HepG2 (cell line): Measurements from ENCODE around the gene SAP130. TPM values are rescaled to one million over a fixed set of nuclear protein-coding genes. Genes with fewer than 3 reads are reported as not detected.
A peak's percentile ranks its signal among the peaks of the same experiment; 100 is the strongest.

Source experiments
- ATAC-seq: fragments of 200-7000 bp; cut with Tn5 transposase; 3 replicates; pipeline ENCODE4 v1.9.1; 2020; ENCODE audit warnings: mild to moderate bottlenecking, moderate library complexity
- BruUV-seq: library from RNA; stranded (reverse); fragments of 400-500 nt; replicated peaks from 2 replicates; lab custom pipeline; 2021; lab: Mats Ljungman, UMichigan
- CTCF ChIA-PET: fragments of 300-600 bp; formaldehyde crosslinking; extraction: SDS; loops from one replicate; lab custom pipeline; 2021; ENCODE audit warnings: low total read pairs, inconsistent platforms, low intra/inter-chr PET ratio; lab: Yijun Ruan, JAX
- POLR2A ChIA-PET: fragments of 350-600 bp; sonication (Branson Sonifier 250); formaldehyde crosslinking; loops from one replicate; lab custom pipeline; 2020; ENCODE audit warnings: antibody characterized with exemption, inconsistent platforms; lab: Yijun Ruan, JAX
- DNase-seq: peaks from one replicate; pipeline ENCODE4 v3.0.0-alpha.2; 2015; ENCODE audit warnings: low spot score
- FAIRE-seq: peaks from 3 replicates; lab custom pipeline; 2011; peaks lifted over from hg19 to GRCh38; lab: Jason Lieb, UNC
- H2AFZ ChIP-seq: one replicate; pipeline ENCODE4 v1.6.1; 2011; ENCODE audit warnings: low read length, inconsistent platforms
- H3K27ac ChIP-seq: fragments of 300-600 bp; 3 replicates; pipeline ENCODE4 v1.8.0; 2011; ENCODE audit warnings: mixed run types, mild to moderate bottlenecking, mixed read lengths, low read length, inconsistent platforms; ENCODE audit not compliant: insufficient read depth; ENCODE audit errors: extremely low read length
- H3K27me3 ChIP-seq, 2 experiments: fragments of 200-600 bp in 1 of 2; 2 replicates in 1 of 2; 3 replicates in 1 of 2; pipeline versions ENCODE4 v1.6.0 to v1.8.0; 2011; ENCODE audit warnings: low read length in 2 of 2, mild to moderate bottlenecking in 2 of 2, moderate library complexity in 2 of 2, inconsistent platforms in 1 of 2; ENCODE audit not compliant: insufficient read depth in 2 of 2, control insufficient read depth in 1 of 2
- H3K36me3 ChIP-seq, 2 experiments: fragments of 200-600 bp in 1 of 2; replicated peaks in 1 of 2; 2 replicates in 1 of 2; 3 replicates in 1 of 2; pipeline versions ENCODE4 v1.5.1 to v1.8.0; 2011; ENCODE audit warnings: low read length in 2 of 2, inconsistent platforms in 1 of 2; ENCODE audit not compliant: insufficient read depth in 2 of 2, control insufficient read depth in 1 of 2
- H3K4me1 ChIP-seq: 2 replicates; pipeline ENCODE4 v1.5.1; 2012; ENCODE audit warnings: low read length, inconsistent platforms; ENCODE audit not compliant: insufficient read depth
- H3K4me2 ChIP-seq: 2 replicates; pipeline ENCODE4 v1.6.0; 2011; ENCODE audit warnings: low read depth, low read length, inconsistent platforms
- H3K4me3 ChIP-seq, 3 experiments: fragments of 200-600 bp in 1 of 3; sonication (generic), shearing (Covaris generic) in 1 of 3; replicated peaks in 1 of 3; 2 replicates each; pipeline ENCODE4 v1.5.1; 2011 to 2016; ENCODE audit warnings: low read length in 3 of 3, inconsistent platforms in 2 of 3, low read depth in 2 of 3, mild to moderate bottlenecking in 2 of 3, control low read depth in 1 of 3, mixed read lengths in 1 of 3; ENCODE audit not compliant: insufficient read depth in 1 of 3
- H3K79me2 ChIP-seq: one replicate; pipeline ENCODE4 v1.6.1; 2011; ENCODE audit warnings: low read length, inconsistent platforms; ENCODE audit not compliant: insufficient read depth
- H3K9ac ChIP-seq: 2 replicates; pipeline ENCODE4 v1.6.0; 2011; ENCODE audit warnings: mild to moderate bottlenecking, low read depth, low read length, inconsistent platforms; ENCODE audit not compliant: insufficient read depth
- H3K9me3 ChIP-seq: 2 replicates; pipeline ENCODE4 v1.5.1; 2012; ENCODE audit warnings: mild to moderate bottlenecking, low read length
- H4K20me1 ChIP-seq: 2 replicates; pipeline ENCODE4 v1.6.0; 2011; ENCODE audit warnings: inconsistent platforms, mild to moderate bottlenecking, low read length, moderate library complexity; ENCODE audit not compliant: insufficient read depth
- EED ChIP-seq: sonication (generic); formaldehyde crosslinking; IDR thresholded peaks from 2 replicates; pipeline ENCODE4 v1.5.0; 2020; ENCODE audit warnings: mild to moderate bottlenecking, missing genetic modification reagents
- ETV6 ChIP-seq: sonication (generic); formaldehyde crosslinking; conservative IDR thresholded peaks from 2 replicates; pipeline ENCODE4 v1.4.0; 2020; ENCODE audit warnings: missing genetic modification reagents
- HNRNPLL ChIP-seq: fragments of 200-400 bp; formaldehyde crosslinking; IDR thresholded peaks from 2 replicates; pipeline ENCODE4 v1.6.1; 2017; ENCODE audit warnings: mild to moderate bottlenecking, low read depth, low read length; ENCODE audit not compliant: poor library complexity, severe bottlenecking
- LCORL ChIP-seq, 2 experiments: fragments of 450-650 bp in 1 of 2; sonication (generic) in 1 of 2; formaldehyde crosslinking in 1 of 2; IDR thresholded peaks; 2 replicates each; pipeline versions ENCODE4 v1.5.0 to v1.6.1; 2017 to 2020; ENCODE audit warnings: antibody characterized with exemption in 1 of 2, missing genetic modification reagents in 1 of 2
- MEIS2 ChIP-seq: sonication (generic); formaldehyde crosslinking; IDR thresholded peaks from 2 replicates; pipeline ENCODE4 v1.9.0; 2021; ENCODE audit warnings: mild to moderate bottlenecking, missing genetic modification reagents
- NFKB2 ChIP-seq: sonication (generic); formaldehyde crosslinking; IDR thresholded peaks from 2 replicates; pipeline ENCODE4 v1.4.0; 2020; ENCODE audit warnings: missing genetic modification reagents, borderline replicate concordance
- ZFY ChIP-seq: sonication (generic); formaldehyde crosslinking; IDR thresholded peaks from 2 replicates; pipeline ENCODE4 v1.4.0; 2020; ENCODE audit warnings: missing genetic modification reagents
- ZNF552 ChIP-seq: sonication (generic); formaldehyde crosslinking; IDR thresholded peaks from 2 replicates; pipeline ENCODE4 v1.9.0; 2022; ENCODE audit warnings: missing genetic modification reagents, mild to moderate bottlenecking, borderline replicate concordance
- WGBS: methylation state at CpG from one replicate; pipeline ENCODE4 v1.1.6; 2017; ENCODE audit warnings: low lambda C conversion rate; 5-methylcytosine and 5-hydroxymethylcytosine counted together
- in situ Hi-C: cut with HindIII; loops from 2 replicates; pipeline ENCODE4 v1.10.0; 2017; ENCODE audit warnings: low pct_unique_long_range_greater_than_20kb; ENCODE audit not compliant: extremely low pct_ligation_motif_present
- intact Hi-C: fragments of 100-400 bp; cut with micrococcal nuclease; formaldehyde crosslinking; loops from one replicate; pipeline ENCODE4 v1.10.0; 2022; ENCODE audit not compliant: unreplicated experiment
- polyA plus RNA-seq, 8 experiments: library from polyadenylated mRNA; depleted of rRNA in 3 of 8; stranded (reverse) in 7 of 8; unstranded in 1 of 8; fragments of >200 nt; fragmentation: Illumina TruSeq in 4 of 8; extraction: Trizol in 4 of 8; gene quantifications; 2 replicates each; pipeline versions ENCODE4 v1.2.1 to v1.2.3, GENCODE V29; 2011 to 2016; ENCODE audit warnings: low read depth in 4 of 8, missing spikeins in 1 of 8, mixed read lengths in 1 of 8; ENCODE audit not compliant: insufficient read depth in 1 of 8
- total RNA-seq, 5 experiments: library from RNA; depleted of rRNA; stranded (reverse); fragments of >200 nt; fragmentation: Illumina TruSeq; extraction: Trizol; gene quantifications; 2 replicates each; pipeline ENCODE4 v1.2.3, GENCODE V29; 2016; ENCODE audit warnings: low read depth in 1 of 5
- TF ChIP-seq, protein P1 (sequence below): sonication (generic); formaldehyde crosslinking; IDR thresholded peaks from 2 replicates; pipeline ENCODE4 v1.4.0; 2020; ENCODE audit warnings: missing genetic modification reagents
- TF ChIP-seq, protein P2 (sequence below): sonication (generic); formaldehyde crosslinking; IDR thresholded peaks from 2 replicates; pipeline ENCODE4 v1.4.0; 2020; ENCODE audit warnings: missing genetic modification reagents; ENCODE audit errors: not compliant biosample characterization
- TF ChIP-seq, protein P3 (sequence below): sonication (generic); formaldehyde crosslinking; IDR thresholded peaks from 2 replicates; pipeline ENCODE4 v1.5.1; 2020; ENCODE audit warnings: mild to moderate bottlenecking, missing genetic modification reagents, moderate library complexity

The SAP130 gene
- total and polyA plus RNA-seq, 2 of the 13 experiments (the other 11 are each of a cell fraction or from before 2014, with no cell fraction given) = 11.1 to 18.6 TPM

DNA sequence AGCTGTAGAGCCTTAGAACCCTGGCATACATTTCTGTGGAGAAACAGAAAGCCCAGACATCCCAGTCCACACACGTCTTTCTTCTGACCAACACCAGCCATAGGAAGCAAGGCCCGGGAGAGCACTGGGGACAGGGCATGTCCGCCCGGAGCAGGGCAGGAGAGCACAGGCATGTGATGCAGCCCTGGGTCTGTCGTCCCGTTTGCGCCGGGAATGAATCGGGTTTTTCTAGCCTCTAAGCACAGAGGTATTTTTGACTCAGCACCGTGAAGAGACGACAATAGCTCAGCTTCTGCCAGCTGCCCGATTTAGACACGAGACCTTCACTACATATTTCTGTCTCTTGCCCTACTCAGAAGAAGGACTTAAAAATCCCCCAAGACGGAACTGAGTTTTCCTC lies 134.8 kb downstream of the SAP130 start:
- WGBS = 63% methylated on average over 14 of the region's 14 CpGs
- TSS peak; percentile 90 for BruUV-seq
- in situ Hi-C loops = no loop called here
- POLR2A ChIA-PET = interaction anchor here (1.0 kb wide), 1 partner anchor 81 kb away, joined by 4 read pairs; the partner anchor contains the start of gene WDR33
- DNase-seq (no peak), FAIRE-seq (peak; percentile 48), ATAC-seq (peak; percentile 73)
- Histone ChIP-seq H4K20me1 (no peaks in the 10 kb centered on the region), H3K4me2 (peak overlapping the region; percentile 89), H3K27me3 (no peaks in the 10 kb centered on the region), H3K36me3 (no peaks in the 10 kb centered on the region), H3K9me3 (no peaks in the 10 kb centered on the region), H3K9ac (peak overlapping the region; percentile 38; the same call in 1 of the 2 replicates), H3K27ac (no peak overlapping the region), H3K4me3 (peak overlapping the region; percentile 52 to 66 (median 55)), H3K4me1 (peaks cover 54% of the 10 kb centered on the region), H3K79me2 (peaks cover 1% of the 10 kb centered on the region), H2AFZ (peak overlapping the region; percentile 83)
- intact Hi-C loops = no loop called here
- CTCF ChIA-PET = no interaction called here
- TF ChIP-seq LCORL (IDR thresholded peaks at IDR 0.05) (no peak), LCORL (CRISPR knock-in tag; IDR thresholded peaks at IDR 0.05) (0 out of 2 replicates have a peak, but pooled peaks have one; percentile 5), ETV6 (CRISPR knock-in tag) (no peak), NFKB2 (CRISPR knock-in tag) (peak; percentile 35; the same call in 1 of the 2 replicates), EED (no peak), HNRNPLL (no peak), ZNF552 (CRISPR knock-in tag) (no peak), MEIS2 (CRISPR knock-in tag) (no peak), ZFY (CRISPR knock-in tag) (0 out of 2 replicates have a peak, but pooled peaks have one; percentile 14)
- TF ChIP-seq, protein P1, sequence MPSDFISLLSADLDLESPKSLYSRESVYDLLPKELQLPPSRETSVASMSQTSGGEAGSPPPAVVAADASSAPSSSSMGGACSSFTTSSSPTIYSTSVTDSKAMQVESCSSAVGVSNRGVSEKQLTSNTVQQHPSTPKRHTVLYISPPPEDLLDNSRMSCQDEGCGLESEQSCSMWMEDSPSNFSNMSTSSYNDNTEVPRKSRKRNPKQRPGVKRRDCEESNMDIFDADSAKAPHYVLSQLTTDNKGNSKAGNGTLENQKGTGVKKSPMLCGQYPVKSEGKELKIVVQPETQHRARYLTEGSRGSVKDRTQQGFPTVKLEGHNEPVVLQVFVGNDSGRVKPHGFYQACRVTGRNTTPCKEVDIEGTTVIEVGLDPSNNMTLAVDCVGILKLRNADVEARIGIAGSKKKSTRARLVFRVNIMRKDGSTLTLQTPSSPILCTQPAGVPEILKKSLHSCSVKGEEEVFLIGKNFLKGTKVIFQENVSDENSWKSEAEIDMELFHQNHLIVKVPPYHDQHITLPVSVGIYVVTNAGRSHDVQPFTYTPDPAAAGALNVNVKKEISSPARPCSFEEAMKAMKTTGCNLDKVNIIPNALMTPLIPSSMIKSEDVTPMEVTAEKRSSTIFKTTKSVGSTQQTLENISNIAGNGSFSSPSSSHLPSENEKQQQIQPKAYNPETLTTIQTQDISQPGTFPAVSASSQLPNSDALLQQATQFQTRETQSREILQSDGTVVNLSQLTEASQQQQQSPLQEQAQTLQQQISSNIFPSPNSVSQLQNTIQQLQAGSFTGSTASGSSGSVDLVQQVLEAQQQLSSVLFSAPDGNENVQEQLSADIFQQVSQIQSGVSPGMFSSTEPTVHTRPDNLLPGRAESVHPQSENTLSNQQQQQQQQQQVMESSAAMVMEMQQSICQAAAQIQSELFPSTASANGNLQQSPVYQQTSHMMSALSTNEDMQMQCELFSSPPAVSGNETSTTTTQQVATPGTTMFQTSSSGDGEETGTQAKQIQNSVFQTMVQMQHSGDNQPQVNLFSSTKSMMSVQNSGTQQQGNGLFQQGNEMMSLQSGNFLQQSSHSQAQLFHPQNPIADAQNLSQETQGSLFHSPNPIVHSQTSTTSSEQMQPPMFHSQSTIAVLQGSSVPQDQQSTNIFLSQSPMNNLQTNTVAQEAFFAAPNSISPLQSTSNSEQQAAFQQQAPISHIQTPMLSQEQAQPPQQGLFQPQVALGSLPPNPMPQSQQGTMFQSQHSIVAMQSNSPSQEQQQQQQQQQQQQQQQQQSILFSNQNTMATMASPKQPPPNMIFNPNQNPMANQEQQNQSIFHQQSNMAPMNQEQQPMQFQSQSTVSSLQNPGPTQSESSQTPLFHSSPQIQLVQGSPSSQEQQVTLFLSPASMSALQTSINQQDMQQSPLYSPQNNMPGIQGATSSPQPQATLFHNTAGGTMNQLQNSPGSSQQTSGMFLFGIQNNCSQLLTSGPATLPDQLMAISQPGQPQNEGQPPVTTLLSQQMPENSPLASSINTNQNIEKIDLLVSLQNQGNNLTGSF (CRISPR knock-in tag) = no peak
- TF ChIP-seq, protein P2, sequence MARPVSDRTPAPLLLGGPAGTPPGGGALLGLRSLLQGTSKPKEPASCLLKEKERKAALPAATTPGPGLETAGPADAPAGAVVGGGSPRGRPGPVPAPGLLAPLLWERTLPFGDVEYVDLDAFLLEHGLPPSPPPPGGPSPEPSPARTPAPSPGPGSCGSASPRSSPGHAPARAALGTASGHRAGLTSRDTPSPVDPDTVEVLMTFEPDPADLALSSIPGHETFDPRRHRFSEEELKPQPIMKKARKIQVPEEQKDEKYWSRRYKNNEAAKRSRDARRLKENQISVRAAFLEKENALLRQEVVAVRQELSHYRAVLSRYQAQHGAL (CRISPR knock-in tag) = no peak
- TF ChIP-seq, protein P3, sequence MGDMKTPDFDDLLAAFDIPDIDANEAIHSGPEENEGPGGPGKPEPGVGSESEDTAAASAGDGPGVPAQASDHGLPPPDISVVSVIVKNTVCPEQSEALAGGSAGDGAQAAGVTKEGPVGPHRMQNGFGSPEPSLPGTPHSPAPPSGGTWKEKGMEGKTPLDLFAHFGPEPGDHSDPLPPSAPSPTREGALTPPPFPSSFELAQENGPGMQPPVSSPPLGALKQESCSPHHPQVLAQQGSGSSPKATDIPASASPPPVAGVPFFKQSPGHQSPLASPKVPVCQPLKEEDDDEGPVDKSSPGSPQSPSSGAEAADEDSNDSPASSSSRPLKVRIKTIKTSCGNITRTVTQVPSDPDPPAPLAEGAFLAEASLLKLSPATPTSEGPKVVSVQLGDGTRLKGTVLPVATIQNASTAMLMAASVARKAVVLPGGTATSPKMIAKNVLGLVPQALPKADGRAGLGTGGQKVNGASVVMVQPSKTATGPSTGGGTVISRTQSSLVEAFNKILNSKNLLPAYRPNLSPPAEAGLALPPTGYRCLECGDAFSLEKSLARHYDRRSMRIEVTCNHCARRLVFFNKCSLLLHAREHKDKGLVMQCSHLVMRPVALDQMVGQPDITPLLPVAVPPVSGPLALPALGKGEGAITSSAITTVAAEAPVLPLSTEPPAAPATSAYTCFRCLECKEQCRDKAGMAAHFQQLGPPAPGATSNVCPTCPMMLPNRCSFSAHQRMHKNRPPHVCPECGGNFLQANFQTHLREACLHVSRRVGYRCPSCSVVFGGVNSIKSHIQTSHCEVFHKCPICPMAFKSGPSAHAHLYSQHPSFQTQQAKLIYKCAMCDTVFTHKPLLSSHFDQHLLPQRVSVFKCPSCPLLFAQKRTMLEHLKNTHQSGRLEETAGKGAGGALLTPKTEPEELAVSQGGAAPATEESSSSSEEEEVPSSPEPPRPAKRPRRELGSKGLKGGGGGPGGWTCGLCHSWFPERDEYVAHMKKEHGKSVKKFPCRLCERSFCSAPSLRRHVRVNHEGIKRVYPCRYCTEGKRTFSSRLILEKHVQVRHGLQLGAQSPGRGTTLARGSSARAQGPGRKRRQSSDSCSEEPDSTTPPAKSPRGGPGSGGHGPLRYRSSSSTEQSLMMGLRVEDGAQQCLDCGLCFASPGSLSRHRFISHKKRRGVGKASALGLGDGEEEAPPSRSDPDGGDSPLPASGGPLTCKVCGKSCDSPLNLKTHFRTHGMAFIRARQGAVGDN (CRISPR knock-in tag) = peak; percentile 54; the same call in 1 of the 2 replicates
